Measurements from ENCODE around the gene FSTL5.

The FSTL5 gene

GRCh38 chr4:161343569-161343950 lies 820.2 kb downstream of the FSTL5 start:
- Histone ChIP-seq H3K27ac (no peak overlapping the region), H3K4me1 (ENCODE audit: control insufficient read depth in 1 of 2, insufficient read depth in 1 of 2, low read depth in 1 of 2, low read length in 1 of 2) (no peaks in the 10 kb centered on the region), H3K4me3 (ENCODE audit: low read depth in 1 of 2, low read length in 1 of 2) (no peak overlapping the region), H3K27me3 (no peaks in the 10 kb centered on the region), H3K36me3 (no peaks in the 10 kb centered on the region), H3K9me3 (no peaks in the 10 kb centered on the region)
- TF ChIP-seq CTCF (IDR thresholded peaks at IDR 0.05), result no peak

- no peak for TF ChIP-seq CTCF (IDR thresholded peaks at IDR 0.05)
- Histone ChIP-seq H3K4me1 (ENCODE audit: control insufficient read depth in 1 of 2, insufficient read depth in 1 of 2, low read depth in 1 of 2, low read length in 1 of 2) (no peaks in the 10 kb centered on the region), H3K27ac (no peak overlapping the region), H3K27me3 (no peaks in the 10 kb centered on the region), H3K4me3 (ENCODE audit: low read depth in 1 of 2, low read length in 1 of 2) (no peak overlapping the region), H3K36me3 (no peaks in the 10 kb centered on the region), H3K9me3 (no peaks in the 10 kb centered on the region)
Measured at GRCh38 chr4:161342881-161343568, 820.8 kb downstream of the FSTL5 start.

DNA sequence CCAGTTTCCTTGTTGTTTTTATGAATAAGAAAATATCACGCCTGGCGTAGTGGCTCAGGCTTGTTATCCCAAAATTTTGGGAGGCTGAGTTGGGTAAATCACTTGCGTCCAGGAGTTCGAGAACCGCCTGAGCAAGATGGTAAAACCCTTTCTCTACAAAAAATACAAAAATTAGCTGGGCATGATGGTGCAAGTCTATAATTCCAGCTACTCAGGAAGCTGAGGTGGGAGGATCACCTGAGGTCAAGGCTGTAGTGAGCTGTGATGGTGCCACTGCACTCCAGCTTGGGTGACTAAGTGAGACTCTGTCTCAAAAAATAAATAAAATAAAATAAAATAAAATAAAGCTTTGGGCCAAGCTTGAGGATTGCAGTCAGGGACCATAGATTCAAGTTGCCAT lies 827.2 kb downstream of the FSTL5 start:
- Histone ChIP-seq H3K27ac (no peak overlapping the region), H3K4me3 (ENCODE audit: low read depth in 1 of 2, low read length in 1 of 2) (no peak overlapping the region), H3K4me1 (ENCODE audit: control insufficient read depth in 1 of 2, insufficient read depth in 1 of 2, low read depth in 1 of 2, low read length in 1 of 2) (no peaks in the 10 kb centered on the region), H3K36me3 (no peaks in the 10 kb centered on the region), H3K9me3 (no peaks in the 10 kb centered on the region), H3K27me3 (no peaks in the 10 kb centered on the region)
- TF ChIP-seq CTCF (IDR thresholded peaks at IDR 0.05), result no peak

DNA sequence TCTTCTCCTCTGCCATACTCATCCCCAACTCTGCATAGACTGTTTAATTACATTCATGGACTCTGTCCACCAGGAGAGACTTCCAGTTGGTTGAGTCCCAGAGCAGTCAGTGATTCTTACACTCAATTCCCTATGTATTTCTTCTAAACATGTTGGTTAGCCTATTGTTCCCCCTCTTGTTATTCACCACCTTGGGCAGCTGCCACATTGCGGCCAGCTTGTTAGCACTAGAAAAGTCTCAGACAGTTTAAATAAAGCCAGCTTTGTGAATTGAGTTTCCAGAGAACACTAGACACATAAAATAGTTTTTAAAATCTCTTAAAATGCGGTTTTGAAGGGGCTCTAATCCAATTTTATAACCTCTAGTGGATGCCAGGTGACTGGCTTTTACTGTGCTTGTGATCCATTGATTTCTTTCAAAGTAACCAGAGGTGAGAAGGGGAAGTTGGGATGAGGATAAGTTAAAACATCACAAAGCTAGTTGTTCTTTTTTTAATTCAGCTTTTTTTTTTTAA lies 827.7 kb downstream of the FSTL5 start:
- no peaks in the 10 kb centered on the region for H3K27me3 ChIP-seq
- no peak for TF ChIP-seq CTCF (IDR thresholded peaks at IDR 0.05)
- no peak overlapping the region for H3K27ac ChIP-seq
- H3K36me3 ChIP-seq, result no peaks in the 10 kb centered on the region
- H3K4me1 ChIP-seq (ENCODE audit: control insufficient read depth in 1 of 2, insufficient read depth in 1 of 2, low read depth in 1 of 2, low read length in 1 of 2), result no peaks in the 10 kb centered on the region
- no peak overlapping the region for H3K4me3 ChIP-seq (ENCODE audit: low read depth in 1 of 2, low read length in 1 of 2)
- H3K9me3 ChIP-seq, result no peaks in the 10 kb centered on the region
